ENCODE data around the gene MACROH2A1. TPM values are rescaled to one million over a fixed set of nuclear protein-coding genes. Genes with fewer than 3 reads are reported as not detected.

MACROH2A1 gene
- total RNA-seq, 2 experiments from 2014 or later = 201 to 208 TPM

DNA sequence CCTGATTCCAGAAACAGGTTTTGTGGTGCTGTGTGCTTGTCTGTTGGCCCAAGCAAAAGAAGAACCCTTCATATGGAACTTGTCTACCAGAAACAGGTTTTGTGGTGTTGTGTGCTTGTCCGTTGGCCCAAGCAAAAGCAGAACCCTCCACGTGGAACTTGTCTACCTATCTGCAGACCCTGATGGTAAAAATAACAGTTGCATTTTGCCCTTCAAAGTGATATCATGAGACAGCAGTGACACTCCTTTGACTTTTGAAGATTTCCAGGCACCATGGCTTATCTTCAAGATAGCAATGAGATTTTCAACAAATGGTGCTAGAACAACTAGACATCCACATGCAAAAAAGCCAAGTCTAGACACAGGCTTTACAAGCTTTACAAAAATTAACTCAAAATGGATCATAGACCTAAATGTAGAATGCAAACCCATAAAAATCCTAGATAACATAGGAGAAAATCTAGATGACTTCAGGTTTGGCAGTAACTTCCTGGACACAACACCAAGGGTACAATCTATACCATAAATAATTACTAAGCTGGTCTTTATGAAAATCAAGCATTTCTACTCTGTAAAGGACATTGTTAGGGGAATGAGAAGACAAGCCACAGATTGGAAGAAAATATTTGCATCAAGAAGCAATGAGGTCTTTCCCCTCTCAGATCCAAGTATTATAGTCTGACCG is 16.8 kb downstream of the MACROH2A1 start:
- H3K9me3 Mint-ChIP-seq = no peaks in the 10 kb centered on the region
- no peaks in the 10 kb centered on the region for H3K27me3 Mint-ChIP-seq
- peaks cover 45% of the 10 kb centered on the region for H3K4me1 Mint-ChIP-seq
- peaks cover 63% of the 10 kb centered on the region for H3K36me3 Mint-ChIP-seq
- H3K4me3 Mint-ChIP-seq = no peak overlapping the region
- H3K27ac Mint-ChIP-seq = no peak overlapping the region
- no peak for DNase-seq

DNA sequence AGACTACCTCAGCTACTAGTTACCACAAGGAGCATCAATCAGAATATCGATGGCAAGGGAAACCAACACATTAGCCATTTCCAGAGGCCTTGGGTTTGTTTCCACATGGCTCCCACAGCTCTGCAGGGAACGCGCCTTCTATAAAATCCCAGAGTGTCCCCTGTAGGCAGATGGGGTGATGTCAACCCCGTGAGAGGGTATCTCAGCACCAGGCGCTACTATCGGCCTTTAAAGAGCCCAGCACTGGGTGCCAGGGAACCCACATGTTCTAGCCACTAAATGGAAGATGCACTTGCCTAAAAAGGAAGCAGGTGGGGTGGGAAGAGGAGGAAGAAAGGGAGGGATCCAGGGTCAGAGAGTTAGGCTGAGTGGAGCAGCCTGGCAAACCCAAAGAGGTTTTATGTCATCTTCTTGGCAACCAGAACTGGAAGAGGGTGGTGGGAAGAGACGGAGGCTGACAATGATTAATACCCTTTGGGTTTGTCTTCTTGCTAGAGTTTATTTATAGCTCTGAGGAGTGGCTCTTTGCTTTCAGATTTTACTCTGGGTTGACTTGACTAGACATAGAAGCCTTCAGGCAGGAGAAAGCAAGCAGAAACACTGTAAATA is 19.9 kb downstream of the MACROH2A1 start:
- Mint-ChIP-seq H3K4me3 (no peak overlapping the region), H3K36me3 (peaks cover 50% of the 10 kb centered on the region), H3K9me3 (no peaks in the 10 kb centered on the region), H3K27ac (no peak overlapping the region), H3K27me3 (no peaks in the 10 kb centered on the region), H3K4me1 (peaks cover 56% of the 10 kb centered on the region)
- DNase-seq = no peak

DNA sequence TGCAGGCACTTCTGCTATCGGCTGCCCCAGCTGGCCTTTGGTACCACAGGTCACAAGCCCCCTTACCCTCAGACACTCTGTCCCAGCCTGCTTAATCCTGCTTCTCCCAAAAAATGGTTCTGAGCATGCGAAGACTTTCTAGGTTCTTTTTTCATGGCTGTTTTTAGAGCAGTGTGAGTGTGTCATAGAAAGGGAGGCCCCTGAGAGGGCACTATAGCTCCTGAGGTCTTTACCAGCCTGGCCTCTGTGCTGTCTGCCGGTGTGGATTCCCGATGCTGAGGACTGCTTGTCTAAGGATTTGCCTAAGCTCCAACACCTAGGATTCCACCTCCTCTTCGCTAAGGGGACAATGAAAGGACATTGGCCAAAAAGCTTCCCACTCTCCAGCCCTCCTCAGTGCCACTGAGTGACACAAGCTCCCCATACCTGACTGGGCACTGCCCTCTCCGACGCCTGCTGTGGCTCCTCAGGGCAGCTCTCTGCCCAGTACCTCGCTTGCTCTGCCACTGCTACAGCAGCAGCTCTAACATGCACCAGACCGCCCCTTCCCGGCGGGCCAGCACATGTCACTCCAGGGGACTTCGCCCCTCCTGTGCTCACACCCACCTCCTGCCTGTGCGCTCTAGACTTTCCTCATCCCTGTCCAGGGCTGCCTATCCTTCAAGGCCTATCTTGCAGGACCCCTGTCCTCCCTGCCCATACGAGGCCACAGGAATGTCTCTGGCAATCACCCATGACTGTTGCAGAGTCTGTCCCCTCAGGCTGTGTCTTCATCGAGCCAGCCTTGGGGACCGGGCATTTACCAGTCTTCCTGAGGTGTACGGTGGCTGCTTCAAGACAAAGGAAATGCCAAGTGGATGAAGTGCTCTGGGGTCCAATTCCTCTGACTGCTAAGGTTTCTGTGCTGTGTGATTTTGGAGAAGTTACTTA is 21.0 kb downstream of the MACROH2A1 start:
- Mint-ChIP-seq H3K9me3 (no peaks in the 10 kb centered on the region), H3K4me3 (no peak overlapping the region), H3K27me3 (no peaks in the 10 kb centered on the region), H3K36me3 (peaks cover 48% of the 10 kb centered on the region), H3K4me1 (peaks cover 66% of the 10 kb centered on the region), H3K27ac (peak overlapping the region; percentile 46)
- DNase-seq = no peak

DNA sequence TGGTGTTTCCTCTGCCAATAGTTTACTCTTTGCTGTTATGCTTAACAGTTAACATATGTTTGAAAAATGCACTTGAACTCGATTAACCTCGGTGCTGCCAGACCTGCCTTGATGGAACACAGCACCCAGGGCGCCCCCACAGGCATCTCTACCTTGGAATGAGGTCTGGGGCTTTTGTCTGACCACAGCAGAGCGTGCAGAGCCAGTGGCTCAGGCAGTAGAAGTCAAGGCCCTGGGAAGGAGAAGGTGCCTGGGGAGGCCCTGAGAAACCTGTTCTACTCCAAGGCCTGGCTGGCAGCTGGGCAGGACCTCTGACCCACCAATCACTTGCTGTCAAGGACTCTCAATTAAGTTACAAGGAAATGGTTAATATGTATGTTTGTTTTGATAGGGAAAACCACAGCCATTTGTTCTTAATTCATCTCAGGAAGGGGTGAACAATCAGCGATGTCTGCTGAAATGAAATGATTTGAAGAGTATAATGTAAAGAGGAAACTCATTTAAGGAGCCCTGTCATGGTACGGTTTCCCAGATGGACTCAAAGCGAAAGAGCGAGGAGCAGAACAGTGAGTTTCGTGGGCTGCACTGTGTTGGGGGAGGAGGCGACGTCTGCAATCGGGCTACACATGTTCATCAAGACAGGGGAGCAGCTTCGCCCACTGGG is 21.9 kb downstream of the MACROH2A1 start:
- Mint-ChIP-seq H3K36me3 (peaks cover 45% of the 10 kb centered on the region), H3K9me3 (no peaks in the 10 kb centered on the region), H3K27ac (peak overlapping the region; percentile 46), H3K4me1 (peaks cover 65% of the 10 kb centered on the region), H3K27me3 (no peaks in the 10 kb centered on the region), H3K4me3 (no peak overlapping the region)
- DNase-seq = no peak

DNA sequence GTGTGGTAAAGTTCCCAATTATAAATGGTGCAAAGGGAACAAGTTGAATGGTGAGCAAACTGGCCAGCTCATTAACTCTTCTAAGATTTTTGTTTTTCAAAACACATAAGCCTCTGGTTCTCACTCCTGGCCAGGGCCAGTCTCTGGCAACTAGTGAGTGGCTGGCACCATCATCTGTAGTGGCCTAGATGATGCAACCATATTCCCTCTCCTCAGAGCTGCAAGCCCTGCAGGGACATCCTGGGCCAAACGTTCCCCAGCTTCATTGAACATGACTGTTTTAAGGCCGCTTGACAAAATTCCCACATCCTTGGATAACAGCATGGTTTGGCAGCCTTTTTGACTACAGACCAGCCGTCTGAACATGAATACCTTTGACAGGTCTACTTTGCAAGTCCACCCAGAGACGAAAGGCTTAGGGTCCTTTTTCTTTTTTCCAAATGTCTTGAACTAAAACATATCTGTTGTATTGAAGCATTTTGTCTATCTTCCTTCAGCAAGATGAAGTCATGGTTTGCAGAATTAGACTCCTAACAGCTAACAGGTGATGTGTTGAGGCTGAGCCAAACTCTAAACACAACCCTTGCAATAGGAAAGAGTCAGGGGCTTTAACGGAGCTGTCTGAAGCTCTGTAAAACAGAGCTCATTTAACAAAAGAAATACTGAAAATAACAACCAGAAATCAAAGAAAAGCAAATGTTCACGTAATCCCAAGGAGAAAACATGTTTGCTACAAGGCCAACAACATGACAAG is 23.8 kb downstream of the MACROH2A1 start:
- Mint-ChIP-seq H3K4me1 (peaks cover 58% of the 10 kb centered on the region), H3K27ac (no peak overlapping the region), H3K4me3 (no peak overlapping the region), H3K9me3 (no peaks in the 10 kb centered on the region), H3K36me3 (peaks cover 40% of the 10 kb centered on the region), H3K27me3 (no peaks in the 10 kb centered on the region)
- DNase-seq = no peak

DNA sequence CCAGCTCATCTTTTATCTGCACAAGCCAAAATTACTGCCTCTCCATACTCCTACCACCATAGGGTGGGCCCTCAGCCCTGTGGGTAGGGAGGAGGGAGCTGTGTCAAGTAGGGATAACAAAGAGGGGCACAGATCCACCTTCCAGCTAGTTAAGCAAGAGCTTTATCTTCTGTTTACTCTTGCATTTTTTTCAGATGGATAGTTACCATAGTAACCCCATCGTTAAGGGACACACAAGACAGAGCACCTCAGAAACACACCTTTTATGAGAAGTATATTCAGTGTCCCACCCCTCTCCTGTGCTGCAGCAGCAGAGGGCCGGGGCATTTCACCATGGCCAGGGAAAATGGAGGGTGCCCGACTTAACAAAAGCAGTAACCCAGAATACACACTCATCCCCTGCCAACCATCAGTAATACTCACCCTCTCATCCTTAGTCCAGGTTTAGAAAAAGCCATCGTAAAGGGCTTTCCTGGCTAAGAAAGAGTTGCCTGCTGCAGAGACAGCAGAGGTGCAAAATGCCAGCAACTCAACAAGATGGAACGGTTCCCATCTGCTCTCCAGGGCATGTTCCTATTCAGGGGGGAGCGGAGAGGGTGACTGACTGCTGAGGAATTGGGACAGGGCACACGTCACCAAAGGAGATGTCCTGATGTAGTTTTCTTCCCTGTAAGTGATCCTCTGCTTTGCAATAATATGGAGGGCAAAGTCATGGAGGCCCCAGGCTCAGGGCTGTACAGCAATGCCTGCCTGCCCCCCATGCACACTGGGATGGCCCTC is 25.1 kb downstream of the MACROH2A1 start:
- DNase-seq = no peak
- peaks cover 37% of the 10 kb centered on the region for H3K36me3 Mint-ChIP-seq
- no peaks in the 10 kb centered on the region for H3K9me3 Mint-ChIP-seq
- no peak overlapping the region for H3K27ac Mint-ChIP-seq
- H3K4me1 Mint-ChIP-seq = peaks cover 50% of the 10 kb centered on the region
- no peaks in the 10 kb centered on the region for H3K27me3 Mint-ChIP-seq
- H3K4me3 Mint-ChIP-seq = no peak overlapping the region

DNA sequence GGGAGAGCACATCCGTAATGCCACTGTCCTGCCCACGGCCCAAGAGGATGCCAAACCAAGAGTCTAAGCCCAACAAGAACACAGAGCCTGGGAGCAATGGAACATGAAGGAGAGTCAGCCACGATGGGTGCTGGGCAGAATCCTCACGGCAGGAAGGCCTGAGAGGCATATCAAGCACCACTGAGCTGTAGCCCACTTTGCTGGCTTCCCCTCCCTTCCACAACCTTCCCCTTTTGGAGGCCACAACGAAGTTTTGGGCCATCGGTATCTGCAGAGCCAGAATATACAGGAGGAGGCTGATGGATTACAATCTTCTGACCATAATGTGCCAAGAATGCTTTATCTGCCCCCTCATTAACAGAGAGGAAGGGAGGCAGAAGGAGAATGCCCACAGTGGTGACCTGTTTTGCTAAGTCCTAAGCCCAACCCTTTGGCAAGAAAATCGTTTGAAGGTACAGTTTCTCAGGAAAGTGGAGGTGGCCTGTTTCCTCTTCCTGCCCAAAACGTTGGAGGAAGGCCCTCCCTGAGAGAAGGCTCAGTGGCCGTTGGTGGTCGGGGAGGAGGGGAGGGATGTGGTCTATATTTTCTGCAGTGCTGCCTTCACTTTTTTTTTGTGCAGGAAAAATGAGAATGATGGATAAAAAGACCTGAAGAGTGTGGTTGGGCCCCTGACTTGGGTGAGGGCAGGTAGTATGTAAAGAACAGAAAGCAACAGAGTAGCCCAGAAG is 26.2 kb downstream of the MACROH2A1 start:
- Mint-ChIP-seq H3K9me3 (no peaks in the 10 kb centered on the region), H3K36me3 (peaks cover 31% of the 10 kb centered on the region), H3K4me3 (no peak overlapping the region), H3K4me1 (peaks cover 40% of the 10 kb centered on the region), H3K27me3 (no peaks in the 10 kb centered on the region), H3K27ac (no peak overlapping the region)
- no peak for DNase-seq

DNA sequence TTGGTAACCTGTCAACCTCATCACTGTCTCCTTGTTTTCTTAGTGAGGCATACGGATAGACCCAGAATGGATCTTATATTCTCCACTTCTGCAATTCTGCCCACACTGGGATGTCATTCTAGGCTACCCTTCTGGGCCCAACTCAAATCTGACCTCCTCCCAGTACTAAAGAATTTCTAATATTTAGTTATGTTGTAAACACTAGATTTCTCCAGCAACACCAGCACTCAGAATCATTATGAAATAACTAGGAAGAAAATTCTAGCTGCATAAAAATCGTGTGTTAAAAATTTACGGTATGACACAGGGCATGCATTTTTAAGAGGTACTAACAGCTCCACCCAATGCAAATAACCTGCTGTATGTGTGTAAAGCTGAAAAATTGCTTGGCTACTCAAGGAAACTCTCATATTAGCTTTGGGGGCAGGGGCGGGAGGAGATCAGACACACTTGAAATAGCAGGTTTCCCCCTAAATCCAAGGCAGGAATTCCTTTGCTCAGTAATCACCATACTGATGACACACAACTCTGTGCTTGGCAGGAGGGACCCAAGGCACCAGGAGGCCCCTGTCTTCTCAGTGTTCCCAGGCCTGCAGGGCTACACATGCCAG is 27.3 kb downstream of the MACROH2A1 start:
- H3K4me1 Mint-ChIP-seq = peaks cover 29% of the 10 kb centered on the region
- H3K27me3 Mint-ChIP-seq = no peaks in the 10 kb centered on the region
- no peaks in the 10 kb centered on the region for H3K9me3 Mint-ChIP-seq
- H3K36me3 Mint-ChIP-seq = peaks cover 29% of the 10 kb centered on the region
- DNase-seq = no peak
- no peak overlapping the region for H3K27ac Mint-ChIP-seq
- no peak overlapping the region for H3K4me3 Mint-ChIP-seq

DNA sequence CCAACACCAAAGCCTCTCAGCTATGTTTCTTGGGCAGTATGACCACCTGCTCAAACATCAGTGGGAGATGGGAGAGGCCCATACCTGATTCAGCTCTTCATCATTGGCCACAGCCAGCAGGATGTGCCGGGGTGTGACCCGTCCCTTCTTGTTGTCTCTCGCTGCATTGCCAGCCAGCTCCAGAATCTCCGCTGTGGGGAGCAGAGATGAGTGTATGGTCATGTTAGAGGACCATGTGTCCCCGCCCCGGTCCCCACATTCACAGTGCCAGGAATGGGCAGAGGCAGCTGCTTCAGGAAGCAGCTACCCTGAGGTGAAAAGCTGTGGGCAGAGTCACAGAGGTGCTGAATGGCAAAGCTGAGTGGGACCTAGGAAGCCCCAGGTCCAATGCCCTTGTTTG is 29.1 kb downstream of the MACROH2A1 start:
- Mint-ChIP-seq H3K4me3 (no peak overlapping the region), H3K9me3 (no peaks in the 10 kb centered on the region), H3K4me1 (peaks cover 22% of the 10 kb centered on the region), H3K36me3 (peaks cover 35% of the 10 kb centered on the region), H3K27ac (no peak overlapping the region), H3K27me3 (no peaks in the 10 kb centered on the region)
- DNase-seq = no peak

DNA sequence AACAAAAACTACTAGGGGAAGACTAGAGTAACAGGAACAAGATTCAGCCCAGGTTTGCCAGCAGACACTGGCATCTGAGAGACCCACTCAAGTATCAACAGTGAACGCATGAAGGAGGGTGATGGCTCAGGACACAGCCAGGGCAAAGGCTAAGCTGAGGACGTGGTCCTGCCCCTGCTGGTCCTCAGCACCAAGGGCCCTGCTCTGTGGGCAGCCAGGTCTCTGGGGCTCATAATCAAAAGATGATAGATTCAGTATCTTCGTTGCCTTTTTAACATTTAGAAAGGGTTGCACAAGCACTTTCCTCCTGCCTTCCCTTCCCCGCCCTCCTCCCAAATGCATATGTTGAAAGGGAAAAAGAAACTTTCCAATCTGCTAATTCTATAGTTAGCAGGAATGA is 31.5 kb downstream of the MACROH2A1 start:
- Mint-ChIP-seq H3K36me3 (peaks cover 34% of the 10 kb centered on the region), H3K27me3 (no peaks in the 10 kb centered on the region), H3K4me3 (no peak overlapping the region), H3K9me3 (no peaks in the 10 kb centered on the region), H3K27ac (no peak overlapping the region), H3K4me1 (peaks cover 2% of the 10 kb centered on the region)
- DNase-seq = no peak

DNA sequence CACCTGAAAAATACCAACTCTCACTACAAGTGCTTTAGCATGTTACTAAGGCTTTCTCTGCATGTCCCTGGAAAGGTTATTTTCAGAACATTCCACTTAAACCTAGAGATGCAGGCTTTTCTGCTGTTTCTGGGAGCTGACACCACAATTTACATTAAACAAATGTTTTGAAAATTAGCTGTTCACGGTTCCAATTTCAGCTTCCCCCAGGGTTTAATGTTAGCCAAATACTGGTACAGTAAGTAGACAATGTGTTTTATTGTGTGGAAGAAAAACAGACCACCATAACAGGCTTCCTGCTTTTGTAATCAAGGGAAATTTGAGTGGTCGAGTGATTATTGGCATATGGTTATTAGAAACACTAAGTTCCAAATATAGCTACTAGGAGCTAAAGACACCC is 32.0 kb downstream of the MACROH2A1 start:
- no peaks in the 10 kb centered on the region for H3K9me3 Mint-ChIP-seq

DNA sequence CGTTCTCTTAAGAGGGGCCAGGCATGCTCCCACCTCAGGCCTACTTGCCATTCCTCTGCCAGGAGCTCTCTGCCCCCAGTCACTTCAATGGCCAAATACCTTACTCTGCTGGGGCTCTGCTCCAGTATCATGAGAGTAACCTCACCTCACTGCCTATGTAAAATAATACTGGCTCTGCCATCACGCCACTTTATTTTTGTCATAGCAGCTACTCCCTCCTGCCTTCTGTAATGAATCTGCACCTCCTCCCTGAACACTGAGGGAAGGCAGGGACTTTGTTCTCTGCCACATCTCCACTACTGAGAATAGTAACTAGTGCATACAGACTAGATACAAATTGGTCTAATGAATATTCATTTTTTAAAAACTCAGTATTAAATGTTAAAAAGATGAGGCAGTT is 33.8 kb downstream of the MACROH2A1 start:
- Mint-ChIP-seq H3K4me1 (peaks cover 7% of the 10 kb centered on the region), H3K9me3 (no peaks in the 10 kb centered on the region), H3K4me3 (no peak overlapping the region), H3K36me3 (peaks cover 40% of the 10 kb centered on the region), H3K27ac (no peak overlapping the region), H3K27me3 (no peaks in the 10 kb centered on the region)
- no peak for DNase-seq

More for the DNA sequence above, 32.0 kb downstream of the MACROH2A1 start:
- Mint-ChIP-seq H3K27me3 (no peaks in the 10 kb centered on the region), H3K36me3 (peaks cover 32% of the 10 kb centered on the region), H3K4me1 (no peaks in the 10 kb centered on the region), H3K4me3 (no peak overlapping the region), H3K27ac (no peak overlapping the region)
- DNase-seq = no peak

All from activated naive CD8-positive, alpha-beta T cell treated with anti-CD3 and anti-CD28 coated beads for 36 hours (primary cell).